ENCODE results near the gene TUFT1.

The TUFT1 gene

DNA sequence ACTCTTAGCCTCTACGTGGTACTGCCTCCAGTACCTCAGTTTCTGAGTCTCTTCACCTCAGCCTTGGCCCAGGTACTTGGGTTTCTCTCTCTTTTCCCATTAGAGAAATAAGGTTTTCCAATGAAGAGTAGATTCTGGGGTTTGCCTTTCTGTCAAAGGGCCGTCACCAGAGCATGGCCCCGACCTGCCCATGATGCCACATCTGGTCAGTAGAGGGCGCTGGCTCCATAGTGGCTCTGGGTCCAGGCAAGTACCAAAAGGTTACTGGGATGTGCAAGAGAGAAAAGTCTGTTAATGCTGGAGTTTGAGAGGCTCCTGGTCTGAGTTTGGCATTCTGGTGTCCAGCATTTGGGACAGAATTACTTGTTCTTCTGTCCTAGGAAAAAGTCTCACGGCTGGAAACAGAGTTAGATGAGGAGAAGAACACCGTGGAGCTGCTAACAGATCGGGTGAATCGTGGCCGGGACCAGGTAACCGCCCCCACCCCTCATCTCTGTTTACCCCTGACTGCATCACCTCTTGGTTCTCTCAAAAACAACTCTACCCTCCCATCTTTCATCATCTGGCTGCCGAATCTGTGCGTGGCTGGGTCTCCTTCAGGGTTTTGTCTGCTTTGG lies 5.3 kb upstream of the TUFT1 start:
- DNase-seq (ENCODE audit: low read depth), result no peak
- TF ChIP-seq, protein P1, sequence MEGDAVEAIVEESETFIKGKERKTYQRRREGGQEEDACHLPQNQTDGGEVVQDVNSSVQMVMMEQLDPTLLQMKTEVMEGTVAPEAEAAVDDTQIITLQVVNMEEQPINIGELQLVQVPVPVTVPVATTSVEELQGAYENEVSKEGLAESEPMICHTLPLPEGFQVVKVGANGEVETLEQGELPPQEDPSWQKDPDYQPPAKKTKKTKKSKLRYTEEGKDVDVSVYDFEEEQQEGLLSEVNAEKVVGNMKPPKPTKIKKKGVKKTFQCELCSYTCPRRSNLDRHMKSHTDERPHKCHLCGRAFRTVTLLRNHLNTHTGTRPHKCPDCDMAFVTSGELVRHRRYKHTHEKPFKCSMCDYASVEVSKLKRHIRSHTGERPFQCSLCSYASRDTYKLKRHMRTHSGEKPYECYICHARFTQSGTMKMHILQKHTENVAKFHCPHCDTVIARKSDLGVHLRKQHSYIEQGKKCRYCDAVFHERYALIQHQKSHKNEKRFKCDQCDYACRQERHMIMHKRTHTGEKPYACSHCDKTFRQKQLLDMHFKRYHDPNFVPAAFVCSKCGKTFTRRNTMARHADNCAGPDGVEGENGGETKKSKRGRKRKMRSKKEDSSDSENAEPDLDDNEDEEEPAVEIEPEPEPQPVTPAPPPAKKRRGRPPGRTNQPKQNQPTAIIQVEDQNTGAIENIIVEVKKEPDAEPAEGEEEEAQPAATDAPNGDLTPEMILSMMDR (IDR thresholded peaks at IDR 0.05; ENCODE audit: low read depth, low read length, missing control alignments), result peak; percentile 98
- no peak overlapping the region for H3K4me3 ChIP-seq (ENCODE audit: low read depth, low read length)
- in situ Hi-C loops (cut with HindIII; ENCODE audit: low sequenced_read_pairs), result loop anchor here (5.0 kb wide), 1 partner anchor 48 kb away; no protein-coding TSS in a partner anchor

DNA sequence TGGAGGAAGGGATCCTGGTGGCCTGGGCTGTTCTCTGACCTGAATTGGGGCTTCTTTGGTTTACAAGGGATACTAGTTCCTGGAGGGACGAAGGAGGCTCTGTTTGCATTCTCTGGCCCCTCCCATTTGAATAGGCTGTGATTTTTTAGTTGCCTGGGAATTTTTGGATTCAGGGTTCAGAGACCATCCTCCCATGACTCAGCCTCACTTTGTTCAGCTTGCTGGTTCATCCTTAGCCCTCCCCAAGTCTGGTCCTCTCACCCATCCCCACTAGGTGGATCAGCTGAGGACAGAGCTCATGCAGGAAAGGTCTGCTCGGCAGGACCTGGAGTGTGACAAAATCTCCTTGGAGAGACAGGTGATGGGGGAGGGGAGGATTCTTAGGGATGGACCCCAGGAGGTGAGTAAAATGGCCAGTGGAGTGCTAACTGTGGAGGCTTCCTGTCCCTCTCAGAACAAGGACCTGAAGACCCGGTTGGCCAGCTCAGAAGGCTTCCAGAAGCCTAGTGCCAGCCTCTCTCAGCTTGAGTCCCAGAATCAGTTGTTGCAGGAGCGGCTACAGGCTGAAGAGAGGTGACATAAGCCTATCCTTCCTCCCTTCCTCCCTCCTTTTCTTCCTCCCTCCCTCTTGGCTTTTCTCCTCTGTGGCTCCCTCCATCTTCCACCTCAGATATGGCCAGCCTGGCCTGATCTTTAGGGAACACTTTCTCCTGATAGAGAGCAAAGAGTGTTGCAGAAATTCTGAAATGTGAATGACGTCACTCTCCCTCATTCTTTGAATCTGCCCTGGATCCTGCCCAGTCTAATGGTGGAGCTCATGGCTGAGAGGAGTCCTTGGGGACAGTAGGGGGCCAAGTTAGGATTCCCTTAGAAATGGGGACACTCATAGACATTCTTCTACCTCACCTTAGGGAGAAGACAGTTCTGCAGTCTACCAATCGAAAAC lies 4.5 kb upstream of the TUFT1 start:
- DNase-seq (ENCODE audit: low read depth), result no peak
- TF ChIP-seq, protein P1 (IDR thresholded peaks at IDR 0.05; ENCODE audit: low read depth, low read length, missing control alignments), result no peak
- no peak overlapping the region for H3K4me3 ChIP-seq (ENCODE audit: low read depth, low read length)
- in situ Hi-C loops (cut with HindIII; ENCODE audit: low sequenced_read_pairs), result loop anchor here (5.0 kb wide), 1 partner anchor 47 kb away; no protein-coding TSS in a partner anchor

DNA sequence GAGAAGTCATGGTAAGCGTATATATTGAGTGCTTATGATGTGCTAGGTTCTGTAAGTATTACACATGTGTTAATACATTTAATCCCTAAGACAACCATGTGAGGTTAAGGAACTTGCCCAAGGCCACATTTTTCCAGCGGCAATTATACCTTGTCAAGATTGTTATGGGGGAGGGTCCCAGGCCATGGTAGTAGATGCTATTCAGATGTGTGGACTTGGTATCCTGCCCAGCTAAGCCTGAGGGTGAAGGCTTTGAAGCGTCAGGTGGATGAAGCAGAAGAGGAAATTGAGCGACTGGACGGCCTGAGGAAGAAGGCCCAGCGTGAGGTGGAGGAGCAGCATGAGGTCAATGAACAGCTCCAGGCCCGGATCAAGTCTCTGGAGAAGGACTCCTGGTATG lies 3.6 kb upstream of the TUFT1 start:
- DNase-seq (ENCODE audit: low read depth), result no peak
- in situ Hi-C loops (cut with HindIII; ENCODE audit: low sequenced_read_pairs), result loop anchor here (5.0 kb wide), 1 partner anchor 46 kb away; no protein-coding TSS in a partner anchor
- H3K4me3 ChIP-seq (ENCODE audit: low read depth, low read length), result no peak overlapping the region
- TF ChIP-seq, protein P1 (IDR thresholded peaks at IDR 0.05; ENCODE audit: low read depth, low read length, missing control alignments), result no peak

DNA sequence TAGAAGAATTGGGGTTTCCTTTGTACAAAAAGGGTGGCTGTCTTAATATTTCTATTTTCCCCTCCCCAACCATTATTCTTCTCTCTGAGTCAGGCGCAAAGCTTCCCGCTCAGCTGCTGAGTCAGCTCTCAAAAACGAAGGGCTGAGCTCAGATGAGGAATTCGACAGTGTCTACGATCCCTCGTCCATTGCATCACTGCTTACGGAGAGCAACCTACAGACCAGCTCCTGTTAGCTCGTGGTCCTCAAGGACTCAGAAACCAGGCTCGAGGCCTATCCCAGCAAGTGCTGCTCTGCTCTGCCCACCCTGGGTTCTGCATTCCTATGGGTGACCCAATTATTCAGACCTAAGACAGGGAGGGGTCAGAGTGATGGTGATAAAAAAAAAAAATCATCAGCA lies 3.0 kb upstream of the TUFT1 start:
- in situ Hi-C loops (cut with HindIII; ENCODE audit: low sequenced_read_pairs), result loop anchor here (5.0 kb wide), 1 partner anchor 45 kb away; no protein-coding TSS in a partner anchor
- TF ChIP-seq, protein P1 (IDR thresholded peaks at IDR 0.05; ENCODE audit: low read depth, low read length, missing control alignments), result no peak
- peak; percentile 88 for DNase-seq (ENCODE audit: low read depth)

DNA sequence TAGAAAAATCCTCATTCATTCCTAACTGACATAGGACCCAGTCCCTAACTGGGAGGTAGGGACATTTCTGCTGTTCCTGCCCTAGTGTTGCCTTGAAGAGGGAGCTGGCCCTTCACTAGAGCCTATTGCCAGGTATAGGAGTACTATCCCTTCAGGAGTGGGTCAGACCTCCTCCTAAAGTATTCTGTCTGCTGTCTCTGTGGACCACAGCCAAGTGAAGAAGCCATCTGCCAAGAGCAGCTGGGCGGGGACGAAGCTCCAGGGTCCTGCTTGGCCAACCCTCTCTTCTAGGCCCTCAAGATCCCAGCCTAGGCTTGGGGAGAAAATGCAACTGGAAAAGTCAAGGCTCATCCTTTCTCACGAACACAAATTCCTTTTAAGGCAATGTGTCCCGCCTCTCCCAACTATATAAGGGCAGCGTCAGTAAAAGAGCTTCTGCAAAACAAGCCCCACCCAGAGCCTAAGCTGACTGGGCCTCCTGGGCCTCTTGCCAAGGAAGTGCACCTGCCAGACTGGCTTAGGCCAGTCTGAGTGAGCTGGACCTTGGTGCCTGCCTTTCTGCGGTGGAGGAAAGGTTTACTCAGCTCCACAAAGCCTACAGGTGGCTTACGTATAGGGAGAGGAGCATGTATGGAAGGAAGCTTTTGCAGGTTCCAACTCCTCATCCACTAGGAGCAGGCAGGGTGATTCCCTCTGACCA lies 638 bp upstream of the TUFT1 start:
- H3K4me3 ChIP-seq (ENCODE audit: low read depth, low read length), result peak overlapping the region; percentile 81
- no peak for DNase-seq (ENCODE audit: low read depth)
- in situ Hi-C loops (cut with HindIII; ENCODE audit: low sequenced_read_pairs), result loop anchor here (5.0 kb wide), 1 partner anchor 43 kb away; no protein-coding TSS in a partner anchor
- TF ChIP-seq, protein P1 (IDR thresholded peaks at IDR 0.05; ENCODE audit: low read depth, low read length, missing control alignments), result no peak

More for the DNA sequence above, 3.0 kb upstream of the TUFT1 start:
- no peak overlapping the region for H3K4me3 ChIP-seq (ENCODE audit: low read depth, low read length)

DNA sequence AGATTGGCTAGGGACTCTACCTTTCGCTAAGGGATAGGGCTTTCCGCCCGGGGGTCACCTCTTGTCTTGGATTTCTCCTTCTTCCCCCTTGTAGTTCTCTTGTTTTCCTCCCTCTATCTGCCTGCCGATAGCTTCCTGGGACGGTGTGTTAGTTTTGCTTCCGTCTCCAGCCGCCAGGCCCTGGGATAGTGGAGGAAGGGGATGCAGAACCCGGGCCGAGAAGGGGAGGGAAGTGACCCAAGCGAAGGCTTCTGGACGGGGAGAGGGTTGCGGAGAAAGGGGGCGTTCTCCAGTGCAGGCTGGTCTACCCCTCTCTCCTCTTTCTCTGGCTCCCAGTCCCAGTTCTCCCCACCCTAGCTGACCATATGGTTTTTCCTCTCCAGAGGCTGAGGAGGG lies 871 bp downstream of the TUFT1 start:
- DNase-seq (ENCODE audit: low read depth), result no peak
- TF ChIP-seq, protein P1 (IDR thresholded peaks at IDR 0.05; ENCODE audit: low read depth, low read length, missing control alignments), result no peak
- in situ Hi-C loops (cut with HindIII; ENCODE audit: low sequenced_read_pairs), result no loop called here
- peak overlapping the region; percentile 81 for H3K4me3 ChIP-seq (ENCODE audit: low read depth, low read length)
